Nephron progenitor cell (in vitro differentiated cells): ENCODE data around the gene SERF1A.
"Not testable (repeated sequence)": the region's sequence is repeated elsewhere in the genome, so short reads cannot be mapped to it uniquely, and the experiment has no call there.

ENCODE experiments used
- DNase-seq: peaks from one replicate; pipeline ENCODE4 v3.0.0; 2021
- H3K27ac Mint-ChIP-seq: 2 replicates; pipeline ENCODE4 v1.8.0; 2021; ENCODE audit warnings: mild to moderate bottlenecking, moderate library complexity, mixed read lengths
- H3K27me3 Mint-ChIP-seq: 2 replicates; pipeline ENCODE4 v1.8.0; 2021; ENCODE audit warnings: mild to moderate bottlenecking, low read depth, mixed read lengths; ENCODE audit not compliant: poor library complexity
- H3K36me3 Mint-ChIP-seq: 2 replicates; pipeline ENCODE4 v1.8.0; 2021; ENCODE audit warnings: low read depth, mixed read lengths
- H3K4me1 Mint-ChIP-seq: 2 replicates; pipeline ENCODE4 v1.8.0; 2021; ENCODE audit warnings: mixed read lengths
- H3K4me3 Mint-ChIP-seq: 2 replicates; pipeline ENCODE4 v1.8.0; 2021; ENCODE audit warnings: mild to moderate bottlenecking, moderate library complexity, mixed read lengths
- H3K9me3 Mint-ChIP-seq: 2 replicates; pipeline ENCODE4 v1.8.0; 2021; ENCODE audit warnings: mild to moderate bottlenecking, moderate library complexity, mixed read lengths

The SERF1A gene

DNA sequence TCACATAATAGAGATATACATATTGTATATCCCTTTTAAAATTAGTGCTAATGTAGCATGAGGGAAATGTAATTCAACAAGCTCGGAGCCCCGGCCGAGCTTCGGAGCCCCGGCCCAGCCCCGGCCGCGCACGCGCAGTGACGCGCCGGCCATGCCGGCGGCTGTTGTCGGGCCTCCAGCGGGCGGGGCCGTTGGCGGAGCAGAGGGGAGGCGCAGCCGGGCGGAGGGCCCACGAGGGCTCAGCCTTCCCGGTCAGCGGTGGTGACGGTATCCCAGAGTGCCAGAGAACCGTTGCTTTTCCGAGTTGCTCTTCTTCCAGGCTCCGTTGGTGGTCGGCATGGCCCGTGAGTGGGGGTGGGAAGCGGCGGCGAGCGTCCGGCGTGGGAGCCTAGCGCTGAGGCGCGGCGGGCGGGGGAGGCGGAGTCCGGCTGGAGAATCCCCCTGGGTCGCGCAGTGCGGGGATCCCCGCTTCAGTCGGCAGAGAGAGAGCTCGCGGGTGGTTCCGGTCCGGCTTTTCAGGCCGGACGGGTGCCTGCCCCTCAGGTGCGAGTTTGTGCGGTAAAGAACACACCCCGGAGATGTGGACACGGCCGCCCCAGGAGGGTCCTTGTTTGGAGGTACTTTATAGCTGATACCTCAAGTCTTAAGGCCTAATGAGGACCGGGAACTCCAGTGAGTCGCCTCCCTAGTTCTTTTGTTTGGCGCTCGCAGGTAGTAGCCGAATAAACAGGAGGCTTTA, at the start of gene SERF1A:
SERF1A (plus strand) TSS at position 137 of the 739 bp plus-strand sequence; CDS start at position 338, 201 bp downstream.
- not testable (repeated sequence) for H3K4me3 Mint-ChIP-seq, DNase-seq, H3K4me1 Mint-ChIP-seq, H3K27ac Mint-ChIP-seq, H3K36me3 Mint-ChIP-seq, H3K27me3 Mint-ChIP-seq, H3K9me3 Mint-ChIP-seq

DNA sequence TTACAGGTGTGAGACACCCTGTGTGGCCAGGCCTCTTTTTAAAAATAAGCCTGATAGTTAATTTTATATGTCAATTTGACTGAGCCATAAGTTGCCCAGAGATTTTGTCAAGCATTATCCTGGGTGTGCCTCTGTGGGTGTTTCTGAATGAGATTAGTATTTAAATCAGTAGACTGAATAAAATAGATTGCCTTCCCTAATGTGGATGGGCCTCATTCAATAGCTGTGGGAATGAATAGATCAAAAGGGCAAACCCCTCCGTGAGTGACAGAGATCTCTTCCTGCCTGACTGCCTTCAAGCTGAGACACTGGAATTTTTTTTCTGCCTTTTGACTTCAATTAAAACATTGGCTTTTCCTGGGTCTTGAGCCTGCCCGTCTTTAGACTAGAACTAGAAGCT, 33.7 kb upstream of the SERF1A start:
- not testable (repeated sequence) for H3K4me3 Mint-ChIP-seq, H3K36me3 Mint-ChIP-seq, H3K4me1 Mint-ChIP-seq, H3K27ac Mint-ChIP-seq, H3K9me3 Mint-ChIP-seq, DNase-seq, H3K27me3 Mint-ChIP-seq

DNA sequence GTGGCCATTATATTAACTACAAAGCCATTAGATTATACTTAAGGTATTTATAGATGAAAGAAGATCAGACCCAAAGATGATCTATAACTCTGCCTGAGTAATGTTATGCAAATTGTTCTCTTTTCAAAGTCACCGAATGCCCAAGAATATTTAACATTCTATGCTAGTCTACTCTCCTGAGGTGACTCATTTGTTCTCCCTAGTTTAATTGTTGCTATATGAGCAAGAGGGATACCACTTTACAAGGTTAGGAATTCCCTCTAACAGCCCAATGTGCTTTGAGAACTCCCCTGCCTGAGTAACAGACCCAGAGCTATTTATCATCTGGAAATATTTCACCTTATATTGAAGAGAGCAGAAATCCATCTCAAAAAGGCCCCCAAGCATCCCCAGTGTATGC, 29.8 kb upstream of the SERF1A start:
- H3K4me1 Mint-ChIP-seq, DNase-seq, H3K9me3 Mint-ChIP-seq, H3K4me3 Mint-ChIP-seq, H3K36me3 Mint-ChIP-seq, H3K27ac Mint-ChIP-seq, H3K27me3 Mint-ChIP-seq: not testable (repeated sequence)

DNA sequence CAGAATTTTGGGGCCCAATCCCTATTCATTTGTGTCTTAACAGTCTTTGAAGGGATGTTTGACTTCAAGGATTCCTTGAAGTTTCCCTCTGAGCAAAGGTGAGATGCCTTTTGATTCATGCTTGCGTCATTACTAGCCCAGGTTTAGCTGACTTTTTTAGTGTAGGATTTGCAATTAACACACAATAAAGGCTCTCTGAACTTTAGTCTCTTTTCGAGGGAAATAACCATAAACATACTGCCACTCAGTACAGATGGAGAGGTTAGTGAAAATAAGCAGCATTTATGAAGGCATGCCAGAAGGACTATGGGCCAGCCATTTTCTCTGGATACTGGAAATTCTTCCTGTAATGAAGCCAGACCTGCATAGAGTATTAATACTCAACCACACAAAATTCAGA, 4.4 kb upstream of the SERF1A start:
- H3K4me1 Mint-ChIP-seq, H3K36me3 Mint-ChIP-seq, DNase-seq, H3K4me3 Mint-ChIP-seq, H3K27ac Mint-ChIP-seq, H3K27me3 Mint-ChIP-seq, H3K9me3 Mint-ChIP-seq: not testable (repeated sequence)

DNA sequence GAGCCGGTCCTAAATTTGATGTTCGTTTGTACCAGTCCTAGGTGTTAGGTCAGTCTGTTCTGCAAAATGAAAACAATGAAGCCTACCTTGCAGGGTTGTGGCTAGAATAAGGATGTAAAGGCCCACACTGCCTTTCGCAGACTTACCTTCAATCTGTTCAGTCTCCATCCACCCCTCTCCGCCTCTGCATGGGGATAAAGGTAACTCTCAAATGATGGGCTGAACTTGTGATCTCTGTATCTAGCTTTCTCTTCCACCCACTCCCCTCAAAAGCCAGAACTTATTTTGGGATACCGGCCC, 753 bp downstream of the SERF1A start:
- not testable (repeated sequence) for H3K27me3 Mint-ChIP-seq, H3K4me3 Mint-ChIP-seq, H3K27ac Mint-ChIP-seq, H3K4me1 Mint-ChIP-seq, H3K36me3 Mint-ChIP-seq, H3K9me3 Mint-ChIP-seq, DNase-seq

DNA sequence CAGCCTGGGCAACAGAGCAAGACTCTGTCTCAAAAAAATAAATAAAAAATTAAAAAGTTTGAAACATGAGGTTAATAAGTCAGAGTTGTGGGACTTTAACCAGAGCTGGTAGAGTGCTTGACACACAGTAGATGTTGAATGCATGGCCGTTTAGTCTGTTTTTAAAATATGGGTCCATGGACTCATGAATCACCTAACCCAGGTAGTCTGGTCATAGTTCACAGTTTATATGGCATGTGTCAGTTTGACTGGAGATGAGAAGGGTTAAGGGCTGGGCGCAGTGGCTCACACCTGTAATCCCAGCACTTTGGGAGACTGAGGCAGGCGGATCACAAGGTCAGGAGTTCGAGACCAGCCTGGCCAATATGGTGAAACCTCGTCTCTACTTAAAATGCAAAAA, 6.2 kb downstream of the SERF1A start:
- not testable (repeated sequence) for DNase-seq, H3K36me3 Mint-ChIP-seq, H3K4me3 Mint-ChIP-seq, H3K9me3 Mint-ChIP-seq, H3K27ac Mint-ChIP-seq, H3K27me3 Mint-ChIP-seq, H3K4me1 Mint-ChIP-seq

DNA sequence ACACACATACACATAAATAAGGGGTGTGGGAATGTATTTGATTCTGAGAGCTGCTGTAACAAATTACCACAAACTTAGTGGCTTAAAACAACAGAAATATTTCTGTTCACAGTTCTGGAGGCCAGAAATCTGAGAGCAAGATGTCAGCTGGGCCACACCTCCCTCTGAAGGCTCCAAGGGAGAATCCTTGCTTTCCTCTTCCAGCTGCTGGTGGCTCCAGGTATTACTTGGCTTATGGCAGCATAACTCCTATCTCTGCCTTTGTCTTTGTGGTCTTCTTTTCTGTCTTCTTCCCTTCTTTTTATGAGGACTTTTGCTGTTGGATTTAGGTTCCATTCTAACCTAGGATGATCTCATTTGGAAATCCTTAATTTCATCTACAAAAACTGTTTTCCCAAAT, 16.4 kb downstream of the SERF1A start:
- H3K4me1 Mint-ChIP-seq, H3K4me3 Mint-ChIP-seq, H3K9me3 Mint-ChIP-seq, H3K36me3 Mint-ChIP-seq, H3K27ac Mint-ChIP-seq, DNase-seq, H3K27me3 Mint-ChIP-seq: not testable (repeated sequence)

DNA sequence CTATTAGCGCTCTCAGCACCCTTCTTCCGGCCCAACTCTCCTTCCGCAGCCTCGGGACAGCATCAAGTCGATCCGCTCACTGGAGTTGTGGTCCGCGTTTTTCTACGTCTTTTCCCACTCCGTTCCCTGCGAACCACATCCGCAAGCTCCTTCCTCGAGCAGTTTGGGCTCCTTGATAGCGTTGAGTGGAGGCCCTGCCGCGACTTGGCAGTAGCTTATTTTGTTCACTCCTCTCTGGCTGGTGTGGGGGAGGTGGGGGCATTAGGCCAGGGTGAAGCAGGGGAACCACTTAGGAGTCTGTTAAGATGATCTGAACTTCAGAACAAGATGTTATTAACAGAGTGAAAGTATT, 24.7 kb downstream of the SERF1A start:
- H3K27ac Mint-ChIP-seq, H3K4me1 Mint-ChIP-seq, H3K27me3 Mint-ChIP-seq, H3K4me3 Mint-ChIP-seq, H3K9me3 Mint-ChIP-seq, H3K36me3 Mint-ChIP-seq, DNase-seq: not testable (repeated sequence)

DNA sequence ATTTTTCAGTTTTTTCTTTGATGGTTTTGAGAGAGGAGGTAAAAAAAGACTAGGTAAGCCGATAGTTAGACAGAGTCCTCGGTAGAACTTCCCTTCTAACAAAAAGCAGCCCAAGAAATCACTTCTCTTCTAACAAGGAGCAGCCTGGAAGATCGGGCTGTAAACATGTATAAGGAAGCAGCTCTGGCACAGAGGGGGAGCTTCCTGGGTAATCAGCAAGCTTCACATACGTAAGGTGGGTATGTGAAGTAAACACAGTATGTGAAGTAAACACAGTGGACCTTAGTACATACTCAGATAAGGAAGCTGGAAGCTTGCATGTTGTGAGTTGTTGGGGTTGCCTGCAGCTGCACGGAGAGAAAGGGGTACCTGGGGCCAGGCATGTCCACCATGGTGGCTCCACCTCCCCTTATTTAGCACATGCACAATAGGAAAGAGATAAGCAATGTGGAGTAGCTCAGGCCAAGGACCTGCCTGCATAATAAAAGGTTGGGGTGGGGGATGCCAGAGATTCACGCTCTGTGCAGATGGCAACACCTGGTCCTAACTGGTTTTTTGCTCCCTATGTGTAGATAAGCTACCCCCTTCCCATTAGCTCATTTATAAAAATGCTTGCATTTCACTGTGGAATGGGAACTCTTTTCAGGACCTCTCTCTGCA, 31.4 kb downstream of the SERF1A start:
- not testable (repeated sequence) for H3K27me3 Mint-ChIP-seq, H3K27ac Mint-ChIP-seq, DNase-seq, H3K4me1 Mint-ChIP-seq, H3K36me3 Mint-ChIP-seq, H3K4me3 Mint-ChIP-seq, H3K9me3 Mint-ChIP-seq

DNA sequence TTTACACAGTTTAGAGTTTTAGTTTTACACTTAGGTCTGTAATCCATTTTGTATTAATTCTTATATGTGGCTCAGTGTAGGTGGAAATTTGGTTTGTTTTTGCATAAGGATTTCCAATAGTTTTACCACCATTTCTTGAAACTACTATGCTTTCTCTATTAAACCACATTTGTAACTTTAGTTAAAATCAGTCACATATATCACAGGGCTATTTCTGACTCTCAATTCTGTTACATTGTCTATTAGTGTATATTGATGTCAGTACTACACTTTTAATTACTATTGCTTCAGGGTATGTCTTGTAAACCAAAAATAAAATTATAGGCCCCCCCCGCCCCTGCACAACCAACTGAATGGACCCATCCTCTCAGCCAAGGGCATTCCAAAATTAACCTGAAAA, 32.1 kb downstream of the SERF1A start:
- DNase-seq, H3K4me1 Mint-ChIP-seq, H3K27me3 Mint-ChIP-seq, H3K27ac Mint-ChIP-seq, H3K4me3 Mint-ChIP-seq, H3K9me3 Mint-ChIP-seq, H3K36me3 Mint-ChIP-seq: not testable (repeated sequence)

DNA sequence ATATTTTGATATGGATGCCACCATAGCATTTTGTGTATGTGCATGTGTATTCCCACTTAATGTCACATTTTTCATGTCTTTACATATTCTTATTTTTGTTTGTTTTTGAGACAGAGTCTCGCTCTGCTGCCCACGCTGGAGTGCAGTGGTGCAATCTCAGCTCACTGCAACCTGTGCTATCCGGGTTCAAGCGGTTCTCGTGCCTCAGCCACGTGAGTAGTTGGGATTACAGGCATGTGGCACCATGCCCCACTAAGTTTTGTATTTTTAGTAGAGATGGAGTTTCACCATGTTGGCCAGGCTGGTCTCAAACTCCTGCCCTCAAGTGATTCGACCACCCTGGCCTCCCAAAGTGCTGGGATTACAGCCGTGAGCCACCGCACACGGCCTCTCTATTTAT, 52.6 kb downstream of the SERF1A start:
- DNase-seq, H3K9me3 Mint-ChIP-seq, H3K36me3 Mint-ChIP-seq, H3K4me3 Mint-ChIP-seq, H3K4me1 Mint-ChIP-seq, H3K27ac Mint-ChIP-seq, H3K27me3 Mint-ChIP-seq: not testable (repeated sequence)
